ENCODE data around the gene MTFP1. TPM values are rescaled to one million over a fixed set of nuclear protein-coding genes. Genes with fewer than 3 reads are reported as not detected.
"Not testable (repeated sequence)": the region's sequence is repeated elsewhere in the genome, so short reads cannot be mapped to it uniquely, and the experiment has no call there.

MTFP1 gene
- total and polyA plus RNA-seq, 8 donors = 5.7 to 31.8 (median 8.6) TPM

DNA sequence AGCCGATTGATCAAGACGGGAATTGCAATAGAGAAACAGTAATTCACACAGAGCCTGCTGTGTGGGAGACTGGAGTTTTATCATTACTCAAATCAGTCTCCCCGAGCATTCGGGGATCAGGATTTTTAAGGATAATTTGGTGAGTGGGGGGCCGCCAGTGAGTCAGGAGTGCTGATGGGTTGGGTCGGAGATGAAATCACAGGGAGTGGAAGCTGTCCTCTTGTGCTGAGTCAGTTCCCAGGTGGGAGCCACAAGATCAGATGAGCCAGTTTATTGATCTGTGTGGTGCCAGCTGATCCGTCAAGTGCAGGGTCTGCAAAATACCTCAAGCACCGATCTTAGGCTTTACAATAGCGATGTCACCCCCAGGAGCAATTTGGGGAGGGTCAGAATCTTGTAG is 15.5 kb downstream of the MTFP1 start:
- intact Hi-C loops (cut with DNase I) = no loop called here
- Histone ChIP-seq H3K36me3 (no peaks in the 10 kb centered on the region), H3K4me1 (peaks cover 0 to 4% of the 10 kb centered on the region in 2 donors), H3K27ac (no peak overlapping the region), H3K4me3 (no peak overlapping the region), H3K27me3 (peaks cover 0 to 81% of the 10 kb centered on the region in 2 donors), H3K9me3 (peaks cover 0 to 1% of the 10 kb centered on the region in 2 donors)
- DNase-seq (no peak), ATAC-seq (no peak)
- no peak for TF ChIP-seq CTCF (IDR thresholded peaks at IDR 0.05)

GRCh38 chr22:30444632-30445437 is 19.3 kb downstream of the MTFP1 start:
- DNase-seq = peak in 1 of 4 donors; percentile 39
- ATAC-seq = peak; percentile 90
- peak; percentile 76 to 81 for TF ChIP-seq CTCF (IDR thresholded peaks at IDR 0.05)

GRCh38 chr22:30445438-30446145 is 20.0 kb downstream of the MTFP1 start:
- Histone ChIP-seq H3K27ac (no peak overlapping the region), H3K4me1 (peaks cover 0 to 4% of the 10 kb centered on the region in 2 donors), H3K27me3 (peaks cover 0 to 72% of the 10 kb centered on the region in 2 donors), H3K9me3 (no peaks in the 10 kb centered on the region), H3K36me3 (no peaks in the 10 kb centered on the region), H3K4me3 (no peak overlapping the region)
- DNase-seq = no peak
- intact Hi-C loops (cut with DNase I) = no loop called here
- no peak for ATAC-seq
- no peak for TF ChIP-seq CTCF (IDR thresholded peaks at IDR 0.05)

More at GRCh38 chr22:30444632-30445437, 19.3 kb downstream of the MTFP1 start:
- Histone ChIP-seq H3K36me3 (no peaks in the 10 kb centered on the region), H3K4me3 (no peak overlapping the region), H3K27ac (no peak overlapping the region), H3K4me1 (peaks cover 0 to 4% of the 10 kb centered on the region in 2 donors), H3K27me3 (peaks cover 0 to 80% of the 10 kb centered on the region in 2 donors), H3K9me3 (no peaks in the 10 kb centered on the region)
- intact Hi-C loops (cut with DNase I) = no loop called here

DNA sequence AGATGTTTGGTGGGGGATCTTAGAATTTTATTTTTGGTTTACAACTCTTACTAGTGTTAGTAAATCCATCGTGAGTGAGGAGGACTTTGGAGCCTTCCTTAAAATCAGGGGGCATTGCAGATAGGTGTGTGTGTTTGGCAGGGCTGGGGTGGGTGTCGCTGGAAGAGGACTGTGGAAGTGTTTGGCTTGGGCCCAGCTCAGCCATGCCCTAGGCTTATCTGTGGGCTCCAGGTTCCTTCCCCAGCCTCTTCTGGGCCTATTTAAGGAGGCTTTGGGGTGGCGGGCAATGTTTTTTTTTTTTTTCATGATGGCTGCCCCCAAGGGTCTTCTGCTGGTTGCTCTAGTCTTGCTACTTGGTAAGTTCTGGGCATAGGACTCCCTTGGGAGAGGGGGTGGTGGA is 22.1 kb downstream of the MTFP1 start:
- no peak for TF ChIP-seq CTCF (IDR thresholded peaks at IDR 0.05)
- no peak overlapping the region for H3K27ac ChIP-seq
- DNase-seq = no peak
- no peaks in the 10 kb centered on the region for H3K36me3 ChIP-seq
- no peak overlapping the region for H3K4me3 ChIP-seq
- peaks cover 0 to 2% of the 10 kb centered on the region in 2 donors for H3K4me1 ChIP-seq
- intact Hi-C loops (cut with DNase I) = no loop called here
- H3K27me3 ChIP-seq = peaks cover 0 to 54% of the 10 kb centered on the region in 2 donors
- ATAC-seq = no peak
- H3K9me3 ChIP-seq = no peaks in the 10 kb centered on the region

DNA sequence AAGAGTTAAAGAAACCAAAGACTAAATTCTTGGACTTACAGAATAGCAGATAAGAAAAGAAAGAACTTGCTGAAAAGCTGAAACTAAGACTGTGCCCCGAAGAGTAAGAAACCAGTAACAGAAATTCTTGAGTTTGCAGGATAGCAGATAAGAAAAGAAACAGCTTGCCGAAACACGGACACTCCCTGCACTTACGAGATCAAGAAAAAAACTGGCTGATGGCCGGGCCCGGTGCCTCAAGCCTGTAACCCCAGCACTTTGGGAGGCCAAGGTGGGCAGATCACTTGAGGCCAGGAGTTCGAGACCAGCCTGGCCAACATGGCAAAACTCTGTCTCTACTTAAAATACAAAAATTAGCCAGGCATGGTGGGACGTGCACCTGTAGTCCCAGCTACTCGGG is 25.9 kb downstream of the MTFP1 start:
- H3K36me3 ChIP-seq; H3K4me3 ChIP-seq; H3K4me1 ChIP-seq; DNase-seq; H3K27ac ChIP-seq; H3K9me3 ChIP-seq; intact Hi-C loops (cut with DNase I): not testable (repeated sequence)
- peak; percentile 19 for ATAC-seq
- peaks cover 0 to 17% of the 10 kb centered on the region in 2 donors for H3K27me3 ChIP-seq

Measured in left lung (tissue), 10 donors.